Progenitor cell of endocrine pancreas (in vitro differentiated cells): ENCODE measurements around the gene SUGCT. TPM values are rescaled to one million over a fixed set of nuclear protein-coding genes. Genes with fewer than 3 reads are reported as not detected.

ENCODE experiments used
- DNase-seq: peaks from one replicate; pipeline ENCODE4 v3.0.0; 2021; ENCODE audit warnings: low spot score; ENCODE audit not compliant: unreplicated experiment
- H3K27ac Mint-ChIP-seq: 2 replicates; pipeline ENCODE4 v1.8.0; 2021; ENCODE audit warnings: mild to moderate bottlenecking, moderate library complexity, mixed read lengths
- H3K27me3 Mint-ChIP-seq: 2 replicates; pipeline ENCODE4 v1.8.0; 2021; ENCODE audit warnings: mixed read lengths
- H3K36me3 Mint-ChIP-seq: 2 replicates; pipeline ENCODE4 v1.8.0; 2022; ENCODE audit warnings: mixed read lengths; ENCODE audit not compliant: insufficient read depth
- H3K4me1 Mint-ChIP-seq: 2 replicates; pipeline ENCODE4 v1.8.0; 2021; ENCODE audit warnings: low read depth, mixed read lengths
- H3K4me3 Mint-ChIP-seq: 2 replicates; pipeline ENCODE4 v1.8.0; 2021; ENCODE audit warnings: low read depth, mild to moderate bottlenecking, moderate library complexity, mixed read lengths
- H3K9me3 Mint-ChIP-seq: 2 replicates; pipeline ENCODE4 v1.8.0; 2021; ENCODE audit warnings: low read depth, mixed read lengths
- total RNA-seq: library from RNA; stranded (reverse); gene quantifications from 2 replicates; pipeline ENCODE4 v1.2.1, GENCODE V29; 2021
- TF ChIP-seq, protein P1 (sequence below): fragments of 200-600 bp; sonication (generic); IDR thresholded peaks from one replicate; pipeline ENCODE4 v1.5.0; 2021; ENCODE audit warnings: antibody characterized with exemption, mild to moderate bottlenecking; ENCODE audit not compliant: unreplicated experiment

The SUGCT gene
- total RNA-seq, 1 donor from 2014 or later = 6.2 TPM

DNA sequence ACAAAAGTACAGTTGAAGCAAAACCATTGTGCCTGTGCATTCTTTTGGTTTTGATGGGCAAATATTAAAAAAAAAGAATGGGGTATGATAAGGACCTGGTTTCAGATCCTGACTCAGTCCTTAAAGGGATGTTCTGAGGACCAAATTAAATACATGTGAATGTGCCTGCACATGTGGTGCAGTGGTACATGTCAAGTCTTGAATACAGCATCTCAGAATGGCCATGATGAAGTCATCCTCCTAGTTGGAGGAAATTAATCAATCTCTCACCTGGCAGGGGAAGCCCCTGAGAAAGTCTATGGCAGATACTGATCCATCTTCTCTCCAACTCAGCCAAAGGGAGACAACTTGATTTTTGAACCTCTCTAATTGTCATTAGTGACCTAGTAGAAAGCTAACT is 207.0 kb downstream of the SUGCT start:
- no peaks in the 10 kb centered on the region for H3K4me1 Mint-ChIP-seq
- TF ChIP-seq, protein P1, sequence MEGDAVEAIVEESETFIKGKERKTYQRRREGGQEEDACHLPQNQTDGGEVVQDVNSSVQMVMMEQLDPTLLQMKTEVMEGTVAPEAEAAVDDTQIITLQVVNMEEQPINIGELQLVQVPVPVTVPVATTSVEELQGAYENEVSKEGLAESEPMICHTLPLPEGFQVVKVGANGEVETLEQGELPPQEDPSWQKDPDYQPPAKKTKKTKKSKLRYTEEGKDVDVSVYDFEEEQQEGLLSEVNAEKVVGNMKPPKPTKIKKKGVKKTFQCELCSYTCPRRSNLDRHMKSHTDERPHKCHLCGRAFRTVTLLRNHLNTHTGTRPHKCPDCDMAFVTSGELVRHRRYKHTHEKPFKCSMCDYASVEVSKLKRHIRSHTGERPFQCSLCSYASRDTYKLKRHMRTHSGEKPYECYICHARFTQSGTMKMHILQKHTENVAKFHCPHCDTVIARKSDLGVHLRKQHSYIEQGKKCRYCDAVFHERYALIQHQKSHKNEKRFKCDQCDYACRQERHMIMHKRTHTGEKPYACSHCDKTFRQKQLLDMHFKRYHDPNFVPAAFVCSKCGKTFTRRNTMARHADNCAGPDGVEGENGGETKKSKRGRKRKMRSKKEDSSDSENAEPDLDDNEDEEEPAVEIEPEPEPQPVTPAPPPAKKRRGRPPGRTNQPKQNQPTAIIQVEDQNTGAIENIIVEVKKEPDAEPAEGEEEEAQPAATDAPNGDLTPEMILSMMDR = no peak
- peaks cover 22% of the 10 kb centered on the region for H3K9me3 Mint-ChIP-seq
- H3K27me3 Mint-ChIP-seq = no peaks in the 10 kb centered on the region
- H3K36me3 Mint-ChIP-seq = no peaks in the 10 kb centered on the region
- H3K27ac Mint-ChIP-seq = no peak overlapping the region
- DNase-seq = no peak
- H3K4me3 Mint-ChIP-seq = no peak overlapping the region

DNA sequence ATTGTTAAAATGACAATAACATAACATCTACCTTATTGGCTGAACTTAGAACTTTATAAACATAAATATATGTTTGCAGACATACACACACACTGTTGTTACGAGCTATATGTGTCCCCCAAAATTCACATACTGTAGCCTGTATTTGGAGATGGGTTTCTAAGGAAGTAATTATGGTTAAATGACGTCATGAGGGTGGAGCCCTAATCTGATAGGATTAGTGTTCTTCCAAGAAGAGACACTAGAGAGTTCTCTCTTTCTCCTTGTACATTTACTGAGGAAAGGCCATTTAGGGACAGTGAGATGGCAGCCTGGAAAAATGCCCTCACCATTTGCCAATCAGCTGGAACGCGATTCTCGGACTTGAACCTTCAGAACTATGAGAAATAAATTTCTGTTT is 211.7 kb downstream of the SUGCT start:
- no peaks in the 10 kb centered on the region for H3K9me3 Mint-ChIP-seq
- DNase-seq = no peak
- no peak overlapping the region for H3K4me3 Mint-ChIP-seq
- TF ChIP-seq, protein P1 = no peak
- H3K27me3 Mint-ChIP-seq = no peaks in the 10 kb centered on the region
- H3K4me1 Mint-ChIP-seq = no peaks in the 10 kb centered on the region
- H3K36me3 Mint-ChIP-seq = no peaks in the 10 kb centered on the region
- no peak overlapping the region for H3K27ac Mint-ChIP-seq

DNA sequence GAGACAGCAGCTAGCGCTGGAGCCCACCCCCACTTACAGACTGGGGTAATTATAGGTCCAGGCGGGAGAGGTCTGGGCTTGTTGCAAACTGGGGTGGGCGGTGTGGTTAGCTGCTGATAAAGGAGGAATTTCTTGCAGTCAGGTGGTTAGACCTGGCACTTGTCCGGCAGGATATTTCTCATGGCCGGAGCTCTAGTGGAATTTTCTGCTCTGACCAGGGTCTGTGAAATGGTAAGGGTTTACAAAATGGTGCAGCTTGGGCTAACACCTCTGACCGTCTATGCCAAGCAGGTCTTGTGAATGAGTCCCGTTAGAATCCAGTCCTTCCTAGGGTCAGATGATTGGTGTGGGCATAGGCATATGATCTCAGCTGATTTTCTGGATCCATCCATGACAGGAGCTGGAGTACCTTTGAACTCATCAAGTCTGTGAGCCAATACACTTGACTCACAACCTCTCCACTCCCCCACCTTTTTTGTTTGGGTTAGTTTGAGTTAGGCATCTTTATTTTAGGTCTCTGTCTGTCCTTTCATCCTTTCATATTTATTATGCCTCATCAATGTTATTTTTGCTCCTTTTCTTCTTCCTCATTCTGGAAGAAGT is 213.4 kb downstream of the SUGCT start:
- no peaks in the 10 kb centered on the region for H3K36me3 Mint-ChIP-seq
- TF ChIP-seq, protein P1 = no peak
- DNase-seq = no peak
- no peaks in the 10 kb centered on the region for H3K4me1 Mint-ChIP-seq
- no peaks in the 10 kb centered on the region for H3K27me3 Mint-ChIP-seq
- no peak overlapping the region for H3K4me3 Mint-ChIP-seq
- no peak overlapping the region for H3K27ac Mint-ChIP-seq
- H3K9me3 Mint-ChIP-seq = no peaks in the 10 kb centered on the region

DNA sequence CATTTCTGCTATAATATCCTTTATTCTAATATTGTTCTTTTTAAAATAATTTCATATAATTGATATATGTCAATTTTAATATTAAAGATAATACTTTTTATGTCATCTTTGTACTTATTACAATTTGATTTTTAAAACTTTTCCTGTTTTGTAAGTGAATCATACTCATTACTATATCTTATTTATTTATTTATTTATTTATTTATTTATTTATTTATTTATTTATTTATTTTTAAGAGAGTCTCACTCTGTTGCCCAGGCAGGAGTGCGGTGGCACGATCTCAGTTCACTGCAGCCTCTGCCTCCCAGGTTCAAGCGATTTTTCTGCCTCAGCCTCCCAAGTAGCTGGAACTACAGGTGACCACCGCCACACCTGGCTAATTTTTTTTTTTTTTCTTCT is 215.3 kb downstream of the SUGCT start:
- Mint-ChIP-seq H3K4me3 (no peak overlapping the region), H3K27ac (no peak overlapping the region), H3K9me3 (no peaks in the 10 kb centered on the region), H3K4me1 (no peaks in the 10 kb centered on the region), H3K27me3 (no peaks in the 10 kb centered on the region), H3K36me3 (no peaks in the 10 kb centered on the region)
- no peak for DNase-seq
- TF ChIP-seq, protein P1 = no peak

DNA sequence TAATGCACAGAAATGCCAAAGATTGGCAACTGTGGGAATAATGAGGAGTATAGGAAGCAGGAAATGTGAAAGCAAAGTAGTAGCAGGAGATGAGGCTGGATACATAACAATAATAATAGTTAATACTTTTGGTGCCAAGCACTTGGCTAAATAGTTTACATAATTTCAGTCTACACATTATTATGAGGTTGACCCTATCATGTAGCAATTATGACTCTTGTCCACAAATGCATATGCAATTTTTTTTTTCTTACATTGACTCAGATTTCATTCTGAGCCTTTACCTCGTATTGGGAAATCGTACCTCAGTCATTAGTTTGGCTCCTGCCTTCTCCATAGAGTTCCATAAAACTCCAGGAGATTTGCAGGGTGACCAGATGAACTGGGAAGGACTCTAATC is 219.9 kb downstream of the SUGCT start:
- H3K4me3 Mint-ChIP-seq = no peak overlapping the region
- no peak for DNase-seq
- H3K9me3 Mint-ChIP-seq = no peaks in the 10 kb centered on the region
- H3K27ac Mint-ChIP-seq = no peak overlapping the region
- no peaks in the 10 kb centered on the region for H3K36me3 Mint-ChIP-seq
- TF ChIP-seq, protein P1 = no peak
- H3K4me1 Mint-ChIP-seq = no peaks in the 10 kb centered on the region
- no peaks in the 10 kb centered on the region for H3K27me3 Mint-ChIP-seq
